NT2/D1 (cell line): ENCODE results near the gene CARD9.

Experiments
- SUZ12 ChIP-seq: IDR thresholded peaks from 2 replicates; pipeline ENCODE4 v1.6.1; 2011; ENCODE audit not compliant: insufficient read length, insufficient read depth; ENCODE audit errors: extremely low read depth
- YY1 ChIP-seq: IDR thresholded peaks from 2 replicates; pipeline ENCODE4 v1.6.1; 2011; ENCODE audit not compliant: insufficient read length, insufficient read depth

DNA sequence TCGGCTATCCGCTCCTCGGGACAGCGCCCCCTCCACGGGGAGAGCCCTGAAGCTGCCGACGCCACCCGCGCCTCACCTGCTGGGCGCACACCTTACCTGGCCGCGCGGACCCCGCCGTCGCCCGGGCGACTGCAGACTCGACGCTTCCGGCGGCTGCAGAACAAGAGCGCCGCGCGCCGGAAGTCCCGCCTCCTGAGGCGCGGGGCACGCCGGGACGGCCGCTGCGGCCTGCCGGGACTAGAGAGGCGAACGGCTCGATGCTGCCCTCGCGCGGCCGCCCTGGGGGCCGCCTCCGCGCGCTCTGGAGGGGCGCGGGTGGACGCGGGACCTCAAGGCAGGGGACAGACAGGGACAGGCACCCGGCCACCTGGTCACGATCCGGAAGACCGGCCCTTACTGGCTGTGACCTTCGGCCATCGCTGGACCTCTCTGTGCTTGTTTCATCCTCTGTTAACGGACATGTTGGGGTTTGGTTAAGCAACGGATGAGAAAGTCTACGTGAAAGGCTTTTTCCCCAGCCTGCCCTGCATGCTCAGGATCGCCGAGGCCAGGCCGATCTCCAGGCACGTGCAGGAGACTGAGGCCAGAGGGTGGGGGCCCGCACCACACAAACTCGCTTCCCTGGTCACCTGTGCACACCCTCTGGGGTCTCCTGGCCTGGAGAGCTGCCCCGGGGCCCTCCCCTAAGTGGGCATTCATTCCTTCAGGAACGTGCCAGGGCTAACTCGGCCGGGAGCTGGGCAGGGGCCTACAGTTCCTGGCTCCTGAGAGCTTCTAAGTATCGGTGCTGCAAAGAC lies 26.8 kb upstream of the CARD9 start, which contains the start of gene SNAPC4:
- TF ChIP-seq YY1 = peak; percentile 21
- TF ChIP-seq SUZ12 = no peak
